ENCODE results near the gene CASK.

Gene CASK

DNA sequence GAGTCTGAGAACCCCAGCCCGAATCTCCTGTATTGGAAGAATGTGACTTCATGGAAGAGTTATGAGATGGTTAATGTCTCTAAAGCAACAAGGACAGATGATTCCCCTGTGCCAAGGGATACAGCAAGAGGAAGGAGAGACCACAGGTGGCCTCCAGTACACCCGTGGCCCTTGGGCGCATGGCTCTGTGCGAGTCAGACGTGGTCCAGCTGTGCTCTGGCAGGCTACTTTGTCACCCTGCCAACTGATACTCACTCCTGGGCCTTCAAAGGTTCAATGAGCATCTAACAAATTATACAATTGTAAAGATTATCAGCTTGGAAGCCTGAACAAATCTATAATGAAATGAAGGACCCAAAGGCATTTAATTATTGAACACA lies 404.5 kb downstream of the CASK start:
- Histone ChIP-seq H3K9me3 (ENCODE audit: control insufficient read depth, low read length) (no peaks in the 10 kb centered on the region), H3K79me1 (replicated peaks; ENCODE audit: low read length, poor library complexity, severe bottlenecking) (peaks cover 1% of the 10 kb centered on the region), H2BK5ac (ENCODE audit: low read depth, low read length, poor library complexity, severe bottlenecking) (no peak overlapping the region), H3K4me1 (ENCODE audit: control insufficient read depth, insufficient read depth, low read depth, low read length) (peaks cover 13% of the 10 kb centered on the region), H4K91ac (ENCODE audit: low read length) (no peak overlapping the region), H2BK12ac (ENCODE audit: low read length in 2 of 2) (no peak overlapping the region), H3K4ac (ENCODE audit: low read depth in 1 of 2, low read length in 2 of 2) (no peak overlapping the region), H2AK5ac (ENCODE audit: low read length, severe bottlenecking) (no peak overlapping the region), H2AFZ (ENCODE audit: low read depth, low read length) (no peak overlapping the region), H3K36me3 (ENCODE audit: control insufficient read depth in 1 of 2, insufficient read depth in 2 of 2, low read depth in 1 of 2, low read length in 2 of 2) (peaks cover 5 to 17% of the 10 kb centered on the region in 2 experiments), H3K4me2 (ENCODE audit: low read length, poor library complexity, severe bottlenecking) (no peak overlapping the region), H3K9ac (ENCODE audit: low read length) (no peak overlapping the region), H3K4me3 (ENCODE audit: insufficient read depth in 1 of 2, low read depth in 1 of 2, low read length in 2 of 2) (no peak overlapping the region), H3K14ac (ENCODE audit: low read length in 2 of 2) (no peak overlapping the region), H2BK120ac (ENCODE audit: low read depth, low read length) (no peak overlapping the region), H4K8ac (ENCODE audit: low read length) (no peak overlapping the region), H3K27ac (ENCODE audit: low read length, poor library complexity, severe bottlenecking) (no peak overlapping the region), H3K27me3 (ENCODE audit: control insufficient read depth in 1 of 2, insufficient read depth in 1 of 2, low read length in 2 of 2) (peaks cover 0 to 55% of the 10 kb centered on the region in 2 experiments), H3K23ac (ENCODE audit: low read length in 2 of 2) (no peak overlapping the region), H2BK15ac (ENCODE audit: low read depth, poor library complexity, severe bottlenecking) (no peak overlapping the region), H3K18ac (ENCODE audit: low read depth in 1 of 2, low read length in 2 of 2) (peak overlapping the region in 1 of 2 experiments; percentile 12)
- DNase-seq = no peak
- 80% methylated on average over 5 of the region's 5 CpGs for WGBS

DNA sequence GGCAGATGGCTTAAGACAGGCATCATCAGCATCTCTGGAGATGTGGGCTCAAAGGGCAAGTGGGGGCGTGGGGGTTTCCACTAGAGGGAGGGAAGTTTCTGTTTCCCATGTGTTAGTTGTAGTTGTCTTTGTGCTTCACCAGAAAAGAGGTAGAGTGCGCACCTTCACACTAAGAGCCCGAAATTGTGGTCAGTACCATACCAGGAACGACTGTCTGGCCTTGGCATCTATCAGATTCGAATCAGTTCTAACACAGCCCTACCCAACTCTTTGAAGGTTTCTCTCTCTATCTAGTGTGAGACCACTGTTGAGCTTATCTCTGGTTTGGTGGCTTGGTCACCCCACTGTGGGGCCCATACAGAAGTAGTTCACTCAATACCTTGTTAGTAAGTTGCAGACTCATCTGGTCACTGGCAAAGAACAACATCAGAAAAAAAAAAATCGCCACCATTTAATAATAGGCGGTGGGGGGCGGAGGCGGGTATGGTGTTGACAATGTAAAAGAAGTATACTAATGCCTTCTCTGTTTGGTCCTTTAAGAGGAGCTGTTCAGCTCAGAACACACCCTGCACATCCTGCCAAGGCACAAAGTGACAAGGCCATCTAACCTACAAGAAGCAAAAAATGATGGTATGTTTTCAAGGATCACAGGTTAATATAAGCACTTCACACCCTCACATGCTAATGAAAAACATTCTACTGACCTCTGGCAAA lies 405.1 kb downstream of the CASK start:
- Histone ChIP-seq H3K36me3 (ENCODE audit: control insufficient read depth in 1 of 2, insufficient read depth in 2 of 2, low read depth in 1 of 2, low read length in 2 of 2) (peaks cover 5 to 14% of the 10 kb centered on the region in 2 experiments), H3K9me3 (ENCODE audit: control insufficient read depth, low read length) (no peaks in the 10 kb centered on the region), H3K4me3 (ENCODE audit: insufficient read depth in 1 of 2, low read depth in 1 of 2, low read length in 2 of 2) (no peak overlapping the region), H3K14ac (ENCODE audit: low read length in 2 of 2) (no peak overlapping the region), H3K4ac (ENCODE audit: low read depth in 1 of 2, low read length in 2 of 2) (no peak overlapping the region), H3K27me3 (ENCODE audit: control insufficient read depth in 1 of 2, insufficient read depth in 1 of 2, low read length in 2 of 2) (peaks cover 0 to 54% of the 10 kb centered on the region in 2 experiments), H3K4me1 (ENCODE audit: control insufficient read depth, insufficient read depth, low read depth, low read length) (peaks cover 8% of the 10 kb centered on the region), H2BK12ac (ENCODE audit: low read length in 2 of 2) (no peak overlapping the region), H4K8ac (ENCODE audit: low read length) (no peak overlapping the region), H2AK5ac (ENCODE audit: low read length, severe bottlenecking) (no peak overlapping the region), H3K4me2 (ENCODE audit: low read length, poor library complexity, severe bottlenecking) (no peak overlapping the region), H3K18ac (ENCODE audit: low read depth in 1 of 2, low read length in 2 of 2) (no peak overlapping the region), H3K79me1 (replicated peaks; ENCODE audit: low read length, poor library complexity, severe bottlenecking) (no peaks in the 10 kb centered on the region), H2BK5ac (ENCODE audit: low read depth, low read length, poor library complexity, severe bottlenecking) (no peak overlapping the region), H4K91ac (ENCODE audit: low read length) (no peak overlapping the region), H2BK120ac (ENCODE audit: low read depth, low read length) (no peak overlapping the region), H3K27ac (ENCODE audit: low read length, poor library complexity, severe bottlenecking) (no peak overlapping the region), H3K23ac (ENCODE audit: low read length in 2 of 2) (no peak overlapping the region), H3K9ac (ENCODE audit: low read length) (no peak overlapping the region), H2AFZ (ENCODE audit: low read depth, low read length) (no peak overlapping the region), H2BK15ac (ENCODE audit: low read depth, poor library complexity, severe bottlenecking) (no peak overlapping the region)
- WGBS = 100% methylated on average over 1 of the region's 9 CpGs
- DNase-seq = no peak

DNA sequence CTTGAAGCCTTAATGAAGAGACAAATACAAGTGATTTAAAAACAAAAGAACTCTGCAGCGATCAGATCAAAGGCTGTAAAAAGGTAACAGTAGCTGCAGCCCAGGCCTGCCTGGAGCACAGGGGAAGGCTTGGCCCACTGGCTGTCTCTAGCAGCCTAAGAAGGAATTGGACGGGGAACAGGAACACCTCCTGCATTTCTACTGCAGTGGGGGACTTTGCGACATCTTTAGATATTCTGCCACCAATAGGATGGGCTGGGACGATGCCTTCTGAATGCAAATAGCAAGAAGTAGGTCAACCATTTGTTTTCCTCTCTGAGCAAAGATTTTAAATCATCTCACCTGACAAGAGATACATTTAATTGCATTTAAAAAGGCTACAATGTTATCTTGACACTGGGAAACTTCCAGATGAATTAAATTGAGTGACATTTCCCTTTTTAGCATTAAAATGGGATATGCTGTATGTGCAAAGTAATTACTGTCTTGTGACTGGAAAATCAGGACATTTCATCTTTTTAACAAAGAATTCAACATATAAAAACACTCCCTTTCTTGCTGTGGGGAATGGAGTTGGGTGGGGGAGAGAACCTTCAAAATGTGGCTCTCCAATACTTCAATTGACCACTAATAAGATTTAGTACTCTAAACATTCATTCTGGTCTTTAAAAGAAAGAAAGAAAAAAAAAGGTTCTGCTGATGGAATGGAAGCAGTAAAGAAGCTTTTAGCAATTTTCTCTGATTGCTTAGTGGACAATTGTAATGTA lies 406.2 kb downstream of the CASK start:
- H2BK12ac ChIP-seq (ENCODE audit: low read length in 2 of 2) = no peak overlapping the region
- H3K4me3 ChIP-seq (ENCODE audit: insufficient read depth in 1 of 2, low read depth in 1 of 2, low read length in 2 of 2) = no peak overlapping the region
- H3K4ac ChIP-seq (ENCODE audit: low read depth in 1 of 2, low read length in 2 of 2) = no peak overlapping the region
- H3K4me1 ChIP-seq (ENCODE audit: control insufficient read depth, insufficient read depth, low read depth, low read length) = peaks cover 8% of the 10 kb centered on the region
- no peak overlapping the region for H4K91ac ChIP-seq (ENCODE audit: low read length)
- H2BK15ac ChIP-seq (ENCODE audit: low read depth, poor library complexity, severe bottlenecking) = no peak overlapping the region
- no peak overlapping the region for H3K9ac ChIP-seq (ENCODE audit: low read length)
- no peaks in the 10 kb centered on the region for H3K9me3 ChIP-seq (ENCODE audit: control insufficient read depth, low read length)
- H3K79me1 ChIP-seq (replicated peaks; ENCODE audit: low read length, poor library complexity, severe bottlenecking) = no peaks in the 10 kb centered on the region
- no peak overlapping the region for H2AFZ ChIP-seq (ENCODE audit: low read depth, low read length)
- no peak for DNase-seq
- H2AK5ac ChIP-seq (ENCODE audit: low read length, severe bottlenecking) = no peak overlapping the region
- H3K18ac ChIP-seq (ENCODE audit: low read depth in 1 of 2, low read length in 2 of 2) = no peak overlapping the region
- H3K14ac ChIP-seq (ENCODE audit: low read length in 2 of 2) = no peak overlapping the region
- H4K8ac ChIP-seq (ENCODE audit: low read length) = no peak overlapping the region
- H3K4me2 ChIP-seq (ENCODE audit: low read length, poor library complexity, severe bottlenecking) = no peak overlapping the region
- H3K23ac ChIP-seq (ENCODE audit: low read length in 2 of 2) = no peak overlapping the region
- H3K27ac ChIP-seq (ENCODE audit: low read length, poor library complexity, severe bottlenecking) = no peak overlapping the region
- 67% methylated on average over 3 of the region's 4 CpGs for WGBS
- H3K36me3 ChIP-seq (ENCODE audit: control insufficient read depth in 1 of 2, insufficient read depth in 2 of 2, low read depth in 1 of 2, low read length in 2 of 2) = peaks cover 5 to 10% of the 10 kb centered on the region in 2 experiments
- H3K27me3 ChIP-seq (ENCODE audit: control insufficient read depth in 1 of 2, insufficient read depth in 1 of 2, low read length in 2 of 2) = peaks cover 0 to 50% of the 10 kb centered on the region in 2 experiments
- no peak overlapping the region for H2BK120ac ChIP-seq (ENCODE audit: low read depth, low read length)
- no peak overlapping the region for H2BK5ac ChIP-seq (ENCODE audit: low read depth, low read length, poor library complexity, severe bottlenecking)

DNA sequence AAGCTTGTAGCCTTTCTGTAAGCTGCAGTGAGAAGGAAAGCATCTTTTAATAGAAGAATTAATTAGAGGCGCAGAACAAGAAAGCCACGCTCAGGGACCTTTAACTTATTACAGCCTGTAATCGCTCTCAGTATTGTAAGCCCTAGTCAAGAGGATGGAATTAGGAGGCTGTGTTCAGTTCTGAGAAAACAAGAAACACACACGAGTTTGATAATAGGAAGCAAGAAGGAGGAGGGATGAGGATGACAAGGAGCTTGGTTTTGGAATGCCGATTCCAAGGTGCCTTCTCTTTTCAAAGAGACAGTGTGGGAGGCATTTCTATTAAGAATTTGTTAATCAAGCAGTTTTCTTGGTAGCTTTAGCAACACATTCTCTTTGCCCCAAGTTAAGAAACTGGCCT lies 406.9 kb downstream of the CASK start:
- H3K14ac ChIP-seq (ENCODE audit: low read length in 2 of 2) = no peak overlapping the region
- DNase-seq = no peak
- H4K91ac ChIP-seq (ENCODE audit: low read length) = no peak overlapping the region
- no peak overlapping the region for H4K8ac ChIP-seq (ENCODE audit: low read length)
- H3K18ac ChIP-seq (ENCODE audit: low read depth in 1 of 2, low read length in 2 of 2) = no peak overlapping the region
- WGBS = 86% methylated on average over 4 of the region's 5 CpGs
- no peak overlapping the region for H3K27ac ChIP-seq (ENCODE audit: low read length, poor library complexity, severe bottlenecking)
- no peaks in the 10 kb centered on the region for H3K79me1 ChIP-seq (replicated peaks; ENCODE audit: low read length, poor library complexity, severe bottlenecking)
- H2BK12ac ChIP-seq (ENCODE audit: low read length in 2 of 2) = no peak overlapping the region
- no peaks in the 10 kb centered on the region for H3K9me3 ChIP-seq (ENCODE audit: control insufficient read depth, low read length)
- peaks cover 8% of the 10 kb centered on the region for H3K4me1 ChIP-seq (ENCODE audit: control insufficient read depth, insufficient read depth, low read depth, low read length)
- no peak overlapping the region for H3K4me3 ChIP-seq (ENCODE audit: insufficient read depth in 1 of 2, low read depth in 1 of 2, low read length in 2 of 2)
- H3K4me2 ChIP-seq (ENCODE audit: low read length, poor library complexity, severe bottlenecking) = no peak overlapping the region
- H3K36me3 ChIP-seq (ENCODE audit: control insufficient read depth in 1 of 2, insufficient read depth in 2 of 2, low read depth in 1 of 2, low read length in 2 of 2) = peaks cover 5 to 10% of the 10 kb centered on the region in 2 experiments
- no peak overlapping the region for H2BK5ac ChIP-seq (ENCODE audit: low read depth, low read length, poor library complexity, severe bottlenecking)
- no peak overlapping the region for H2BK120ac ChIP-seq (ENCODE audit: low read depth, low read length)
- no peak overlapping the region for H2BK15ac ChIP-seq (ENCODE audit: low read depth, poor library complexity, severe bottlenecking)
- H3K4ac ChIP-seq (ENCODE audit: low read depth in 1 of 2, low read length in 2 of 2) = no peak overlapping the region
- no peak overlapping the region for H3K23ac ChIP-seq (ENCODE audit: low read length in 2 of 2)
- H3K27me3 ChIP-seq (ENCODE audit: control insufficient read depth in 1 of 2, insufficient read depth in 1 of 2, low read length in 2 of 2) = peaks cover 0 to 47% of the 10 kb centered on the region in 2 experiments
- H2AK5ac ChIP-seq (ENCODE audit: low read length, severe bottlenecking) = no peak overlapping the region
- H3K9ac ChIP-seq (ENCODE audit: low read length) = no peak overlapping the region
- no peak overlapping the region for H2AFZ ChIP-seq (ENCODE audit: low read depth, low read length)

Measured in mesenchymal stem cell (in vitro differentiated cells and primary cell).